Muscle of leg (tissue), 11 donors: ENCODE measurements around the gene STIM1. TPM values are rescaled to one million over a fixed set of nuclear protein-coding genes. Genes with fewer than 3 reads are reported as not detected.
A peak's percentile ranks its signal among the peaks of the same experiment; 100 is the strongest.

Source experiments
- DNase-seq: peaks from one replicate; pipeline ENCODE4 v3.0.0; 2013
- H3K27ac ChIP-seq: one replicate; pipeline ENCODE4 v1.5.1; 2013; ENCODE audit warnings: mild to moderate bottlenecking, low read length, control low read depth
- H3K27me3 ChIP-seq: one replicate; pipeline ENCODE4 v1.6.1; 2013; ENCODE audit warnings: low read length; ENCODE audit not compliant: control insufficient read depth, insufficient read depth
- H3K36me3 ChIP-seq: one replicate; pipeline ENCODE4 v1.6.1; 2013; ENCODE audit warnings: low read length; ENCODE audit not compliant: control insufficient read depth, insufficient read depth
- H3K4me1 ChIP-seq: one replicate; pipeline ENCODE4 v1.6.1; 2013; ENCODE audit warnings: low read length; ENCODE audit not compliant: control insufficient read depth, insufficient read depth
- H3K4me3 ChIP-seq: one replicate; pipeline ENCODE4 v1.5.1; 2013; ENCODE audit warnings: low read length, control low read depth
- H3K9me3 ChIP-seq: replicated peaks from 2 replicates; pipeline ENCODE4 v1.6.1; 2013; ENCODE audit warnings: low read depth, low read length; ENCODE audit not compliant: control insufficient read depth
- WGBS: methylation state at CpG from one replicate; pipeline ENCODE4 v1.1.5; 2013; ENCODE audit warnings: missing lambda C conversion rate; ENCODE audit not compliant: insufficient coverage; 5-methylcytosine and 5-hydroxymethylcytosine counted together
- polyA plus RNA-seq, 8 donors: library from polyadenylated mRNA; unstranded; fragments of 120-200 nt; gene quantifications; one replicate each; pipeline versions ENCODE4 v1.2.1 to v1.2.3, GENCODE V29; 2013; ENCODE audit warnings: inconsistent platforms in 1 of 8, low replicate concordance in 1 of 8; ENCODE audit not compliant: insufficient read length in 8 of 8, insufficient read depth in 1 of 8
- total RNA-seq: library from RNA; stranded (reverse); fragments of 120-200 nt; gene quantifications from one replicate; pipeline ENCODE4 v1.2.4, GENCODE V29; 2013

The STIM1 gene
- total and polyA plus RNA-seq, 9 donors, result 40.7 to 108 (median 76.4) TPM

DNA sequence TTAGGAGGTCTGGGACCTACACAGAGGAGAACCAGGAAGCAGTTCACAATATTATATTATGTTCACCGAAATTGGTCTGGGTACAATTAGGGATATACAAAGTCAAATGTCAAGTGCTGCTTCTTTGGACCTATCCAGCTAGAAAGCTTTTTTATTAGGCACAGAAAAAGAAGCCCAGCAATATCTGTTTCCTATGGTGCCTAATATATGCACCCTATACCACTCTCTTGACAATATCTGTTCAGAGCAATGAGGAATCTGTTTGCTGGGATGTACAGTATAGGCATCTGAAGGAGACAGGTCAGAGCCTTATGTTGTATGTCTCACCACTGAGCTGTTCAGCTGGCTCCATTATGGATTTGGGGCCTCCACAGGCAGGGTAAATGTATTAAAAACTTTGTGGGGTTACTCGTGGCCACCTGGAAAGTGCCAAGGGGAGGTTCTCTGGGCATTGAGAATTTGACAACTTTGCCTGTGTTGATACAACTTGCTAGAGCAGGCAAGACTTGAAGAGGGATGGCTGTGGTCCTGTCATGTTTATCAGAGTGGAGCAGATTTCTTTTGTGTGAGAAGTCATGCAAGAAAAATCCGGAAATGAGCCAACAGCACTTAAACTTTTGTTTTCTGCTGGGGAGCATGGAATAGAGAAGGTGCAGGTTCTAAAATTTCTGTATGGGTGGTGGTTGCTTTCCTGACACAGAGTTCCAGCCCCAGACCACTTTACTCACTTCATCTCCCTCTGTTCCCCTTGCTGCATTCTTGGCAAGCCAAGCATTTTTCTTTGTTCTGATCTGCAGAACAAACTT lies 10.1 kb downstream of the STIM1 start:
- Histone ChIP-seq H3K27me3 (no peaks in the 10 kb centered on the region), H3K27ac (peak overlapping the region; percentile 8), H3K9me3 (no peaks in the 10 kb centered on the region), H3K36me3 (no peaks in the 10 kb centered on the region), H3K4me1 (peaks cover 32% of the 10 kb centered on the region), H3K4me3 (no peak overlapping the region)
- WGBS, result 62% methylated on average over 1 of the region's 3 CpGs
- no peak for DNase-seq

DNA sequence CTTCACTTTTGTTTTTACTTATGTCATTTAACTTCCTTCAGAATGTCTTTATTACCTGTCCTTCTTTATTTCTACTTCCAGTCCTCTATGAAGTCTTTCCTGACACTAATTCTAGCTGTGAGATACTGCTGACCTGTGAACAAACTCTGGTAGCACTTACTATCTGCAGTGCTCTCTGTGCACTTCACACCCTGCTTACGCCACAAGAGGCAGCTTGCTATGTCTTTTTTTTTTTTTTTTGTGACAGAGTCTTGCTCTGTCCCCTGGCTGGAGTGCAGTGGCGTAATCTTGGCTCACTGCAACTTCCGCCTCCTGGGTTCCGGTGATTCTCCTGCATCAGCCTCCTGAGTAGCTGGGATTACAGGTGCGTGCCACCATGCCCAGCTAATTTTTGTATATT lies 10.7 kb downstream of the STIM1 start:
- H3K36me3 ChIP-seq, result no peaks in the 10 kb centered on the region
- 100% methylated on average over 1 of the region's 5 CpGs for WGBS
- H3K4me1 ChIP-seq, result peaks cover 27% of the 10 kb centered on the region
- H3K27me3 ChIP-seq, result no peaks in the 10 kb centered on the region
- no peaks in the 10 kb centered on the region for H3K9me3 ChIP-seq
- peak overlapping the region; percentile 8 for H3K27ac ChIP-seq
- DNase-seq, result no peak
- no peak overlapping the region for H3K4me3 ChIP-seq

DNA sequence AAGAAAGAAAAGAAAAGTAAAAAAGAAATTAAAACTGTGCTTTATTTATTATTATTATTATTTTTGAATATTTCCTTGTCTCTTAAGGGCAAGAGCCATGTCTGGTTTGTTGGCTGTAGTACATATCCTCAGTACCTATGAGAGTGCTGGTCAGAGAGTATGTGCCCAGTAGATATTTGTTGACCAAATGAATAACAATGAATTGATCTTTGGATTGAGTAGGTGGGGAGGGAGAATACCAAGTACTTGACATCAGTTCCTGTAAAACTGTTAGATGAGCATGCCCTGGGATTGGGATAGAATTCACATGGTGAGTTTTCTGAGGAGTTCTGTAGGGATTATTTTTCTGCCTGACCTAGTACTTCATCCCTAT lies 11.4 kb downstream of the STIM1 start:
- Histone ChIP-seq H3K36me3 (no peaks in the 10 kb centered on the region), H3K4me3 (no peak overlapping the region), H3K4me1 (peaks cover 24% of the 10 kb centered on the region), H3K27ac (no peak overlapping the region), H3K27me3 (no peaks in the 10 kb centered on the region), H3K9me3 (no peaks in the 10 kb centered on the region)
- no peak for DNase-seq

DNA sequence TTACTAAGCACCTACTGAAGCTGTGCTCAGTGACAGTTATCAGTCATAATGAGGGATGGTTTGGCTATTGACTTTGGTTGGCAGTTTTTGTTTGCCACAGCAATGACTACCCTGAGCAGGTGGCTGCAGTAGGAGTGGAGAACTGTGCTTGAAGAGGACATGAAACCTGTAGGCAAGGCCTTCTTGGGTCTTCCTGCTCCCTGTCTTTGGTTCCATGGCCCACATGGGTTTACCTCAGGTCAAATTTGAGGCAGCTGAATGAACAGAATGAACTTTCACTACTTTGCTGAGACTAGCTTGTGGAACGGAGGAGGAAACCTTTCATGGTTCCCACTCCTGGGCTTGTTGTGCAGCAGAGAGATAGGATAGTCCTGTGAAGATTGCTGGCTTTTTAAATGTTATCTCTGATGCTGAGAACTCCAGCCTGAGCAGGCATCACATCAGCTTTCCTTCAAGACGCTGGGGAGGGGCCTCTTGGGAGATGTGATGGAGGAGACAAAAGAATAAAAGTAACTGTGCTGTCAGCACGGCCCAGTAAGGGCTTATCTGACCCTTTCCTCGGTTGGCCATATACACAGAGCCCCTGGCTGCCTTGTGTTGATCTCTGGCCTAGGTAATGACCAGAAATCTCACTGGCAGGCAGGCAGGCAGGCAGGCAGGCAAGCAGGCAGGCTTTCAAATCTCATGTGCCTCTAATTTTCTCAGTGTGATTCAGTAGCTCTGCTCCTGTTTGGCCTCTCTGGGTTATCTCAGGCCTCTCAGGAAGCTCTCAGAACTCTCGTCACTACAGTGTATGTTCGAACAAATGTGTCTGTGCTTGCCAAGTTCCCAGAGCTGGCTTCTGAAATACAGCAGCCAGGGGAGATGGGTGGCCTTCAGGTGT lies 12.0 kb downstream of the STIM1 start:
- Histone ChIP-seq H3K4me3 (no peak overlapping the region), H3K4me1 (peaks cover 20% of the 10 kb centered on the region), H3K27me3 (no peaks in the 10 kb centered on the region), H3K27ac (peak overlapping the region; percentile 53), H3K36me3 (no peaks in the 10 kb centered on the region), H3K9me3 (no peaks in the 10 kb centered on the region)
- 36% methylated on average over 5 of the region's 6 CpGs for WGBS
- DNase-seq, result peak; percentile 33

DNA sequence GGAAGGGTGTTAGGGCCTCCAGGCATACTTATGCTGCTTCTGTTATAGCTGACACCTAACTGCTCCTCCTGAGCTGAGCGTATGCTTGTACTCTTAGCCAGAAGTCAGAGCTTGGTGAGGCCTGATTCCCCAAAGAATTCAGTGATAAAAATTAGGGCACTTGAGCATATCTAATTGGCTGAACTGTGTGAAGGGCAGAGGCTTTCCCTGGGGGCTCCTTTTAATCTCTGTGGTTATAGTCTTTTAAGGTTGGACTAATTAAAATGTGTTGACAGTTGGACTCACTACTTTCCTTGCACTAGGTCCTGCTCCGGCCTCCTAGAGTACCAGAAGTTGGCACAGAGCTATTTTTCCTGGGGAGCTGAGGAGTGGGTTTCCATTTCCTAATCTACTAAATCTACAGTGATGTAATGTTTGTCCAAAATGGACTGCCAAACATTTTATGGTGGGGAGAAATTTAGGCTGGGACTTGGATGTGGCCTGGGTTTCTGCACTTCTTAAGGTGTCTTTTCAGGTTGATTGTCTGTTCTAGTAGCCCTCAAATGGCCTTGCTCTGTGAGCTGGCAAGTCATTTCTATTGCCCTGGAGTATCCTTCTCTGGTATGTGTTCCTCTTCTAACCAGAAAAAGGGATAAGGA lies 18.4 kb downstream of the STIM1 start:
- H3K9me3 ChIP-seq, result no peaks in the 10 kb centered on the region
- H3K4me3 ChIP-seq, result no peak overlapping the region
- no peaks in the 10 kb centered on the region for H3K36me3 ChIP-seq
- H3K27ac ChIP-seq, result no peak overlapping the region
- WGBS, result 71% methylated on average over 1 of the region's 2 CpGs
- DNase-seq, result no peak
- peaks cover 2% of the 10 kb centered on the region for H3K4me1 ChIP-seq
- no peaks in the 10 kb centered on the region for H3K27me3 ChIP-seq

DNA sequence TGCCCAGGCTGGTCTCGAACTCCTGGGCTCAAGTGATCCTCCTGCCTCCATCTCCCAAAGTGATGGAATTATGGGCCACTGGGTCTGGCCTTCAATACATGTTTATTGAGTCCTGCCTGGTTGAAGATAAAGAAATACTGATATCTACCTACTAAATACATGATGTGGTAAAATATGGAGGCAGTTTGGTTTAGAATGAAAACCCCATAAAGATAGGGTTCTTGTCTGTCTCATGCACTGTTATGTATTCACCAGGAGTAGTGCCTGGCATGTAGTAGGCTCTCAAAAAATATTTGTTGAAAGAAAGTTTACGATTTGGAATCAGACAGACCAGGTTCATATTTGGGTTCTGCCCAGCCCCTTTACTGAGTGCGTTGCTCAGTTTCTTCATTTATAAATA lies 21.1 kb downstream of the STIM1 start:
- Histone ChIP-seq H3K36me3 (no peaks in the 10 kb centered on the region), H3K9me3 (no peaks in the 10 kb centered on the region), H3K27me3 (no peaks in the 10 kb centered on the region), H3K27ac (no peak overlapping the region), H3K4me1 (peaks cover 11% of the 10 kb centered on the region), H3K4me3 (no peak overlapping the region)
- no peak for DNase-seq
- no CpG with 5 or more reads among the region's 3 CpGs for WGBS

DNA sequence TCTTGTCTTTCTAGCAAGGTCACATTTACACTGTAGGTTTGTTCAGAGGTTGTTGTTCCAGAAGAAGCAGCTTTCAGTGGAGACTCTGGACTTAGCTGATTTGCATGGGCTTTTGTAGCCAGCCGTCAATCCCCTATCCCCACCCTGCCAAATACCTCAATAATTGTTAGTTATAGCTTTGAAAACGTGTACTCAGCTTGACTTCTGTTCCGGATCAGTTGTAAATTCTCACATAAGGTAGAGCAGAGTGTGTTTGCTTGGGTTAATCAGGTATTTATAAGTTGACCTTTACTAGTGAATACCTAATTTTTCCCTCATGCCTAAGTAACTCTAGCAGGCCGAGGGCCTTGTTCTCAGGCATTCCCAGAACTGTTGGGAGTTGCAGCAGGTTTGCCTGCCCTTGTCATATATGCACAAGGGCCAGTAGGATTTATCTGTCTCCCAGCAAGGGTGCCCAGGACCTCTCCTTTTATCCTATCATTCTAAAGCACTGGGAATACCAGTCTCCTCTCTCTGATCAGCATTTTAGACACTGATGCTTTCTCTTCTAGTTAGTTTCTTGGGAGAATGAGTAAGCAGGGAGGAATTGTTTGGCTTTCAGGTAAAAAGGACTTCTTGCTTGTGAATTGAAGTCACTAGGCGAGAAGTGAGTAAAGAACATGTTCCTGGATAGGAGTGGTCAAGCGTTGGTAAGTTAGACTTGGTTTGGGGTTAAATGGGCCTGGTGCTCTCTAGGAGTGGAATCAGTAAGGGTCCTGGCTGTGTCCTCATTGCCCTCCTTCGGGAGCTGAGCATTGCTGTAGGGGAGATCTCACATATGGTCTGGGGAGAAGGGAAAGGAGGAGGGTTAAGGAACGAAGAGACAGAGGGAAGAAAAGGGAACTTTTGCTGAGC lies 22.1 kb downstream of the STIM1 start:
- no peak for DNase-seq
- 94% methylated on average over 2 of the region's 8 CpGs for WGBS
- Histone ChIP-seq H3K9me3 (no peaks in the 10 kb centered on the region), H3K27me3 (no peaks in the 10 kb centered on the region), H3K4me3 (no peak overlapping the region), H3K36me3 (no peaks in the 10 kb centered on the region), H3K27ac (no peak overlapping the region), H3K4me1 (peaks cover 11% of the 10 kb centered on the region)

DNA sequence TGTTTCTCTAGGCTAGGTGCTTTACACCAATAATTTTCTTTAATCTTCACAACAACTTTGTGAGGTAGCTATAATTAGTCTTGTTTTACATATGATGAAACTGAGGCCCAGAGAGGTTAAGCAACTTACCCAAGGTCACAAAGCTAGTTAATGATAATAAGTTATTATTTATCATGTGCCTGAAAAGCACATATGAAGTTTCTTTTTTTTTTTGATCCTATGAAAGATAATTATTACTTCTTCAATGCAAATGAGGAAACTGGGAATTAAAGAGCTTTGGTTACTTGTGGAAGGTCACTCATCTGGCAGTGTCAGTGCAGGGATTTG lies 22.8 kb downstream of the STIM1 start:
- Histone ChIP-seq H3K4me3 (no peak overlapping the region), H3K9me3 (no peaks in the 10 kb centered on the region), H3K27me3 (no peaks in the 10 kb centered on the region), H3K4me1 (peaks cover 11% of the 10 kb centered on the region), H3K36me3 (no peaks in the 10 kb centered on the region), H3K27ac (no peak overlapping the region)
- no peak for DNase-seq

DNA sequence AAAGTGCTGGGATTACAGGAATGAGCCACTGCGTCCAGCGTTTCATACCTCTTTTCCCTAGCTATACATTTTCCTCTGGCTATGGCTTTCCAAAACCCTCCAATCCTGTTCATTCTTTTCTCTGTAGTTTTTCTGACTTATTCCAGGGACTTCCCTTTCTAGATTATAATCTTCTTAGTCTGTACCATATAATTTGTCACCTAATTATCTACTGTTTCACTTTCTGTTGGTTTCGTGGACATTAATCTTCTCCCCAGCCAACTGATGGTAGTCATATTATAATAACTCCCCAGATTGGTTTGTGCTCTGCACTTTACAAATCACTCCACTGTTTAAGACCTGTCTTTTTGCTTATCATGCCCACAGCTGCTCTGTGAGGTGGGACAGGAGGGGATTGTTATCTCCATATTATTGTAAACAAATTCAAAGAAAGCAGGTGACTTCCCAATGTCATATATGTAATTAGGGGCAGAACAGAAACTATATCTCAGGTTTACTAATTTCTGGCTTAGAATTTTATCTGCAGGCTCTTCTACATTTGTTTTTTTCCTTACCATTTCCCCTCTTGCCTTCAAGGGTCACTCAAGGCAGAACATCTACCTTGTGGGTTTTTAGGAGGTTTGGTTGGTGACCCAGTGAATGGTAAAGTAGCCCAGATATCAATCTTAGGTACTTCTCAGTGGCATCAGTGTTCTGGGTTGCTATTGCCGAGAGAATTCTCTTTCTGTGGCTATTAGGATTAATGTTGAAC lies 23.9 kb downstream of the STIM1 start:
- 73% methylated on average over 2 of the region's 4 CpGs for WGBS
- H3K4me3 ChIP-seq, result no peak overlapping the region
- DNase-seq, result no peak
- no peak overlapping the region for H3K27ac ChIP-seq
- H3K27me3 ChIP-seq, result no peaks in the 10 kb centered on the region
- H3K9me3 ChIP-seq, result no peaks in the 10 kb centered on the region
- H3K36me3 ChIP-seq, result no peaks in the 10 kb centered on the region
- H3K4me1 ChIP-seq, result peaks cover 8% of the 10 kb centered on the region
